Esophagus squamous epithelium (tissue), 5 donors: Measurements from ENCODE around the gene DCHS1. TPM values are rescaled to one million over a fixed set of nuclear protein-coding genes. Genes with fewer than 3 reads are reported as not detected.

Experiments
- DNase-seq: peaks from one replicate; lab custom pipeline; 2025; lab: John Stamatoyannopoulos, UW
- H3K27ac ChIP-seq, 4 donors: fragments of 200-600 bp; sonication (generic); one replicate each; pipeline ENCODE4 v1.5.1; 2016 to 2019; ENCODE audit warnings: mild to moderate bottlenecking in 1 of 4
- H3K27me3 ChIP-seq, 4 donors: fragments of 200-600 bp; sonication (generic); 1 replicate in 3 of 4; 2 replicates in 1 of 4; pipeline versions ENCODE4 v1.5.1 to v1.6.0; 2017 to 2021; ENCODE audit warnings: antibody characterized with exemption in 1 of 4
- H3K36me3 ChIP-seq, 3 donors: fragments of 200-600 bp; sonication (generic); one replicate each; pipeline ENCODE4 v1.5.1; 2016 to 2019
- H3K4me1 ChIP-seq, 3 donors: fragments of 200-600 bp; sonication (generic); one replicate each; pipeline ENCODE4 v1.5.1; 2017 to 2019
- H3K4me3 ChIP-seq, 4 donors: fragments of 200-600 bp; sonication (generic); 1 replicate in 3 of 4; 2 replicates in 1 of 4; pipeline ENCODE4 v1.5.1; 2016 to 2019; ENCODE audit warnings: mild to moderate bottlenecking in 2 of 4, moderate library complexity in 1 of 4
- H3K9me3 ChIP-seq, 3 donors: fragments of 200-600 bp; sonication (generic); one replicate each; pipeline ENCODE4 v1.5.1; 2016 to 2019
- CTCF ChIP-seq, 6 experiments: fragments of 450-650 bp in 4 of 6; fragments of 200-600 bp in 2 of 6; sonication (generic) in 2 of 6; IDR thresholded peaks; one replicate each; pipeline ENCODE4 v1.5.1; 2016 to 2019; ENCODE audit warnings: antibody characterized with exemption in 6 of 6, mild to moderate bottlenecking in 4 of 6, moderate library complexity in 4 of 6
- POLR2A ChIP-seq, 4 donors: fragments of 450-650 bp; IDR thresholded peaks; one replicate each; pipeline ENCODE4 v1.6.1; 2017; ENCODE audit warnings: antibody characterized with exemption in 4 of 4, mild to moderate bottlenecking in 4 of 4, moderate library complexity in 3 of 4
- WGBS, 2 donors: methylation state at CpG; one replicate each; pipeline ENCODE4 v1.1.5; 2018; 5-methylcytosine and 5-hydroxymethylcytosine counted together
- intact Hi-C: fragments of 100-400 bp; cut with DNase I; formaldehyde crosslinking; loops from one replicate; pipeline ENCODE4 v1.15.0; 2022
- total RNA-seq, 4 donors: library from RNA; depleted of rRNA; stranded (reverse); fragments of >200 nt; gene quantifications; one replicate each; pipeline ENCODE4 v1.1.0, GENCODE V29; 2016
- donor health status: DM: yes; HTN: yes; CAD: no.

The DCHS1 gene
- total RNA-seq, 4 donors from 2014 or later, result 1.1 to 9.9 (median 2.3) TPM

GRCh38 chr11:6619004-6619745 is 36.4 kb downstream of the DCHS1 start, which contains the start of gene TPP1:
Gene TPP1, minus strand, starts transcription at chr11:6619422. Its CDS starts 22 bp downstream, at chr11:6619400.
- H3K27ac ChIP-seq, result peak within 1 kb of the TSS; percentile 79 to 96 (median 89)
- intact Hi-C loops, result loop anchor here (10.0 kb wide), 1 partner anchor 134 kb away; the partner anchor contains the start of genes ARFIP2 and TIMM10B
- WGBS, 2 donors, result 0 to 2% methylated on average over 12 to 15 of the region's 16 CpGs

GRCh38 chr11:6618117-6619003 is 37.2 kb downstream of the DCHS1 start:
- H3K27me3 ChIP-seq, result no peaks in the 10 kb centered on the region
- intact Hi-C loops, result loop anchor here (10.0 kb wide), 1 partner anchor 134 kb away; the partner anchor contains the start of genes ARFIP2 and TIMM10B
- H3K4me3 ChIP-seq, result peak overlapping the region; percentile 53 to 86 (median 65)
- TF ChIP-seq CTCF (IDR thresholded peaks at IDR 0.05) (no peak), POLR2A (IDR thresholded peaks at IDR 0.05) (peak in 1 of 4 donors; percentile 59)
- peak overlapping the region; percentile 79 to 96 (median 89) for H3K27ac ChIP-seq
- peaks cover 5 to 32% (median 7%) of the 10 kb centered on the region in 3 donors for H3K36me3 ChIP-seq
- DNase-seq, result no peak
- peaks cover 15 to 31% (median 23%) of the 10 kb centered on the region in 3 donors for H3K4me1 ChIP-seq
- 3 to 4% methylated on average over 12 to 14 of the region's 15 CpGs for WGBS, 2 donors
- H3K9me3 ChIP-seq, result no peaks in the 10 kb centered on the region

More at GRCh38 chr11:6619004-6619745, 36.4 kb downstream of the DCHS1 start, which contains the start of gene TPP1:
- H3K9me3 ChIP-seq, result no peaks in the 10 kb centered on the region
- peaks cover 5 to 31% (median 7%) of the 10 kb centered on the region in 3 donors for H3K36me3 ChIP-seq
- H3K4me3 ChIP-seq, result peak within 1 kb of the TSS; percentile 53 to 86 (median 65)
- peak; percentile 71 for DNase-seq
- no peaks in the 10 kb centered on the region for H3K27me3 ChIP-seq
- peaks cover 15 to 28% (median 22%) of the 10 kb centered on the region in 3 donors for H3K4me1 ChIP-seq
- no peak for TF ChIP-seq CTCF (IDR thresholded peaks at IDR 0.05)
- peak in 3 of 4 donors; percentile 67 to 88 (median 73) for TF ChIP-seq POLR2A (IDR thresholded peaks at IDR 0.05)

GRCh38 chr11:6617315-6617781 is 38.3 kb downstream of the DCHS1 start:
- intact Hi-C loops, result loop anchor here (10.0 kb wide), 1 partner anchor 133 kb away; the partner anchor contains the start of genes ARFIP2 and TIMM10B
- Histone ChIP-seq H3K4me1 (peaks cover 15 to 40% (median 30%) of the 10 kb centered on the region in 3 donors), H3K36me3 (peaks cover 5 to 32% (median 7%) of the 10 kb centered on the region in 3 donors), H3K27ac (peak overlapping the region; percentile 79 to 96 (median 89)), H3K4me3 (peak overlapping the region in 2 of 4 donors; percentile 56 to 86), H3K27me3 (no peaks in the 10 kb centered on the region), H3K9me3 (no peaks in the 10 kb centered on the region)
- WGBS, 2 donors, result 65 to 79% methylated on average over 2 to 4 of the region's 5 CpGs
- no peak for TF ChIP-seq POLR2A (IDR thresholded peaks at IDR 0.05)
- TF ChIP-seq CTCF (IDR thresholded peaks at IDR 0.05), result no peak
- DNase-seq, result no peak

- Histone ChIP-seq H3K4me3 (no peak overlapping the region), H3K27me3 (no peaks in the 10 kb centered on the region), H3K4me1 (peaks cover 15 to 40% (median 30%) of the 10 kb centered on the region in 3 donors), H3K9me3 (no peaks in the 10 kb centered on the region), H3K27ac (peak overlapping the region in 1 of 4 donors; percentile 96), H3K36me3 (peaks cover 5 to 32% (median 7%) of the 10 kb centered on the region in 3 donors)
- intact Hi-C loops, result loop anchor here (10.0 kb wide), 1 partner anchor 132 kb away; the partner anchor contains the start of genes ARFIP2 and TIMM10B
- WGBS, 2 donors, result 89% methylated on average over 10 to 14 of the region's 14 CpGs
- no peak for DNase-seq
- no peak for TF ChIP-seq POLR2A (IDR thresholded peaks at IDR 0.05)
- no peak for TF ChIP-seq CTCF (IDR thresholded peaks at IDR 0.05)
Observed at GRCh38 chr11:6616596-6617250, 38.9 kb downstream of the DCHS1 start.
